Karpas-422 (cell line): Measurements from ENCODE around the gene TEX53. TPM values are rescaled to one million over a fixed set of nuclear protein-coding genes. Genes with fewer than 3 reads are reported as not detected.

Experiments
- DNase-seq: peaks from one replicate; pipeline ENCODE4 v3.0.0-alpha.2; 2015
- H2AFZ ChIP-seq: fragments of 200-600 bp; sonication (generic); 2 replicates; pipeline ENCODE4 v1.6.1; 2014; ENCODE audit warnings: antibody characterized with exemption, low read length, mixed read lengths
- H3K27ac ChIP-seq: fragments of 200-600 bp; sonication (generic); 2 replicates; pipeline ENCODE4 v1.5.1; 2014; ENCODE audit warnings: mild to moderate bottlenecking, low read length, moderate library complexity
- H3K27me3 ChIP-seq: fragments of 200-600 bp; sonication (generic); 2 replicates; pipeline ENCODE4 v1.6.1; 2014; ENCODE audit warnings: low read length, mixed read lengths
- H3K36me3 ChIP-seq: fragments of 200-600 bp; sonication (generic); 2 replicates; pipeline ENCODE4 v1.6.1; 2014; ENCODE audit warnings: low read length, mixed read lengths; ENCODE audit not compliant: insufficient read depth
- H3K4me1 ChIP-seq: fragments of 200-600 bp; sonication (generic); 2 replicates; pipeline ENCODE4 v1.6.1; 2014; ENCODE audit warnings: mild to moderate bottlenecking, low read length, mixed read lengths
- H3K4me2 ChIP-seq: fragments of 200-600 bp; sonication (generic); 2 replicates; pipeline ENCODE4 v1.6.1; 2014; ENCODE audit warnings: low read length, low read depth, mild to moderate bottlenecking; ENCODE audit not compliant: poor library complexity, severe bottlenecking
- H3K4me3 ChIP-seq: fragments of 200-600 bp; sonication (generic); 2 replicates; pipeline ENCODE4 v1.5.1; 2014; ENCODE audit warnings: mild to moderate bottlenecking, antibody characterized with exemption, low read length, mixed read lengths
- H3K79me2 ChIP-seq: fragments of 200-600 bp; sonication (generic); 2 replicates; pipeline ENCODE4 v1.6.1; 2014; ENCODE audit warnings: mild to moderate bottlenecking, low read length, mixed read lengths
- H3K9ac ChIP-seq: fragments of 200-600 bp; sonication (generic); 2 replicates; pipeline ENCODE4 v1.6.0; 2014; ENCODE audit warnings: low read length
- H3K9me2 ChIP-seq: fragments of 200-600 bp; sonication (generic), shearing (Covaris generic); replicated peaks from 2 replicates; pipeline ENCODE4 v1.6.0; 2014; ENCODE audit warnings: mild to moderate bottlenecking, low read length, moderate library complexity; ENCODE audit not compliant: insufficient read depth
- H3K9me3 ChIP-seq: fragments of 300-700, 200-600 bp; sonication (generic); 2 replicates; pipeline ENCODE4 v1.6.1; 2014; ENCODE audit warnings: low read length, mixed read lengths
- H4K20me1 ChIP-seq: fragments of 200-600 bp; sonication (generic); 2 replicates; pipeline ENCODE4 v1.6.1; 2014; ENCODE audit warnings: mild to moderate bottlenecking, antibody characterized with exemption, low read length, low read depth; ENCODE audit not compliant: insufficient read depth
- total RNA-seq: library from RNA; depleted of rRNA; stranded (reverse); fragments of >200 nt; shearing (Covaris generic); gene quantifications from 2 replicates; pipeline ENCODE4 v1.2.3, GENCODE V29; 2014; ENCODE audit warnings: low replicate concordance

The TEX53 gene
- total RNA-seq, 1 experiment from 2014 or later, result not detected

DNA sequence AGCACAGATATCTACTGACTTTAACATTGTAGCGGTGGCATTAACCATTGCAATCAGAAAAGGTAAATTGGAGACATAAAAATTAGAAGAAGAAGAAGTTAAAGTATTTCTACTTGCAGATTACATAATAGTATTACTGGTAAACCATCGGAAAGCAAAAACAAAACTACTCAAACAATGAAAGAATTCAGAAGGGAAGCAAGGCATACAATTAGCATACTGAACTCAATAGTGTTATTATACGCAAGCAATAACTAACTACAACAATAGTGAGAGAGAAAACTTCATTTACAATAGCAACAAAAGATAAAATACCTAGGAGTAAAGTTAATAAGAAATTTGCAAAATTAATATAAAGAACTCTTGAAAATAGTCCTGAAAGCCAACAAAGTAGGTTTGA lies 6.6 kb upstream of the TEX53 start:
- no peak overlapping the region for H3K9ac ChIP-seq
- H3K79me2 ChIP-seq, result no peaks in the 10 kb centered on the region
- H2AFZ ChIP-seq, result no peak overlapping the region
- H3K9me2 ChIP-seq, result no peaks in the 10 kb centered on the region
- H3K4me3 ChIP-seq, result no peak overlapping the region
- no peaks in the 10 kb centered on the region for H3K9me3 ChIP-seq
- H3K4me1 ChIP-seq, result no peaks in the 10 kb centered on the region
- H3K4me2 ChIP-seq, result no peak overlapping the region
- no peaks in the 10 kb centered on the region for H3K36me3 ChIP-seq
- DNase-seq, result no peak
- no peaks in the 10 kb centered on the region for H4K20me1 ChIP-seq
- H3K27me3 ChIP-seq, result no peaks in the 10 kb centered on the region
- H3K27ac ChIP-seq, result no peak overlapping the region

DNA sequence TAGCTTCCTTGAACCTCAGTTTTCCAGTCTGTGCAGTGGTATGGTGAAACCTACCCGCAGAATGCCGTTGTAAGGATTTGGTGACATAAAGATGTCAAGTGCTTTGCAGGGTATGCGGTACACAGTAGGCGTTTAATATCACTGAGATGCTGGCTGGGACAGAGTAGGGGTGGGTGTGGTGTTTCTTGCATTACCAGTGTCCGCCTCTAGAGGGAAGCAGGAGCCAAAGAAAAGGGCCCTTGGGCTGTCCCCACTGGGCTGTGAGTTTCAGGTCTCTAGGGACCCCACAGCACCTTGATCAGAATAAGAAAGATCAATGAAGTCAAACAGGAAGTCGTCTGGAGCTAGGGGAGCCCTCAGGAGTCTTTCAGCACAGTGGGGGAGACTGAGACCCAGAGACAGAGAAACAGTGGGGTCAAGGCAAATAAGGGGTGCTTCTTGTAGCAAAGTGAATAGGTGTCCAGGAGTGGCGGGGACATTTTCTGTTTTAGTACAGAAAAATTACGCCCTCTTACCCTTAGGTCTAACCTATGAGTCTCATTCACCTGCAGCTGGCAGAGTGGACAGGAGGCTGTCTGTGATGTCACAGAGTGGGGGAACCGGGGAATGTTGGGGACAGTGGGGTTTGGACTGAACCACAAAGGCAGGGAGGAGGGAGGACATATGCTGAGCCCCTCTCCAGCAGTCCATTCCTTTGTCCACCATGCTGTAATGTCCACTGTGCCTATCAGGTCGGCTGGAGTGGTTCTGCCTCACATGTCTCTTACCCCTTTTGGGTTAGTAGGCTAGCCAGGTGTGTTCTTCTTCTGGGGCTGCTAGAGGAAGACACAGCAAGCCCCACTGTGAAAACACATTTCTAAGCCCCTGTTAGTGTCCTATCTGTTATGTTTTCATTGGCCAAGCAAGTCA lies 4.7 kb upstream of the TEX53 start:
- H2AFZ ChIP-seq, result no peak overlapping the region
- no peak overlapping the region for H3K4me2 ChIP-seq
- peak; percentile 80 for DNase-seq
- no peaks in the 10 kb centered on the region for H3K27me3 ChIP-seq
- no peaks in the 10 kb centered on the region for H4K20me1 ChIP-seq
- H3K4me1 ChIP-seq, result no peaks in the 10 kb centered on the region
- H3K9me2 ChIP-seq, result no peaks in the 10 kb centered on the region
- H3K4me3 ChIP-seq, result no peak overlapping the region
- H3K9ac ChIP-seq, result no peak overlapping the region
- no peaks in the 10 kb centered on the region for H3K79me2 ChIP-seq
- H3K36me3 ChIP-seq, result no peaks in the 10 kb centered on the region
- H3K27ac ChIP-seq, result no peak overlapping the region
- H3K9me3 ChIP-seq, result no peaks in the 10 kb centered on the region

DNA sequence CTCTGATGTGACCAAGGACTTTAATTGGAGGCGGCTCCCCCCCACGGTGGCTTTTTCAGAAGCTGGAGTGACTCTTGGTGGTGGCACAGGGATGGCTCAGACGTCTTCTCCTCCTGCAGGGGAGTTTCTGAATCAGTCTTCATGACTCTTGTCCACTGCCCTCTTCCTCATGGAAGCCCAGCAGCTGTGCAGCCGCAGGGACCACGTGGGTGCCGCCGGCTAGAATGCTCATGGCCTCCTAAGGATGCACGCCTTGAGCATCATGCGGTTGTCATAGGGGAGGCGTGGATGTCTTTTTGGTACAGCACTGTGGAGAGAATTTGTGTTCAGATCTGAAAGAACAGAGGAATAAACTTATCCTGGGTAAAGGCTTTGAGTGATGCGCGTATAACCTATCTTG lies 1.3 kb downstream of the TEX53 start:
- peaks cover 18% of the 10 kb centered on the region for H3K4me1 ChIP-seq
- H3K27ac ChIP-seq, result no peak overlapping the region
- H3K9me3 ChIP-seq, result no peaks in the 10 kb centered on the region
- no peaks in the 10 kb centered on the region for H3K27me3 ChIP-seq
- H3K79me2 ChIP-seq, result no peaks in the 10 kb centered on the region
- H2AFZ ChIP-seq, result no peak overlapping the region
- H4K20me1 ChIP-seq, result no peaks in the 10 kb centered on the region
- H3K4me3 ChIP-seq, result no peak overlapping the region
- H3K36me3 ChIP-seq, result no peaks in the 10 kb centered on the region
- H3K4me2 ChIP-seq, result no peak overlapping the region
- H3K9ac ChIP-seq, result no peak overlapping the region
- no peak for DNase-seq
- no peaks in the 10 kb centered on the region for H3K9me2 ChIP-seq

DNA sequence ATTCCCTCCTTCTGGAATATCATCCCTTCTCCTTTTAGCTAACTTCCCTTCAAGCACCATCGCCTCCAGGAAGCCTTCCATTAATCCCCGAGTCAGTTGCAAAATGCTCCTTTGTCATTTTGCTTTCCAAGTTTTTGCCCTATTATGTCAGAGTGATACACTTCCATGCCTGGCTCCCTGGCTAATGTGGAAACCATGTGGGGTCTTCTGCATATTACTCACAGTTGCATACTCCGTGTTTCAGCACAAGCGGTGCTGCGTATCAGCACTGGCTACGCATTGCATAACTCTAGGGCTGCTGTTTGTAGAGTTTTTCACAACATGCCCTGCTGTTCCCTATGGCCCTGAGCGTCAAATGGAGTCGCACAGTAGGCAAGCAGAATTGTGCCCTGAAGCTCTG lies 1.9 kb downstream of the TEX53 start:
- Histone ChIP-seq H3K27ac (no peak overlapping the region), H3K9me2 (no peaks in the 10 kb centered on the region), H4K20me1 (no peaks in the 10 kb centered on the region), H3K4me3 (no peak overlapping the region), H2AFZ (no peak overlapping the region), H3K79me2 (no peaks in the 10 kb centered on the region), H3K9ac (no peak overlapping the region), H3K9me3 (no peaks in the 10 kb centered on the region), H3K4me1 (peaks cover 18% of the 10 kb centered on the region), H3K4me2 (no peak overlapping the region), H3K27me3 (no peaks in the 10 kb centered on the region), H3K36me3 (no peaks in the 10 kb centered on the region)
- no peak for DNase-seq

DNA sequence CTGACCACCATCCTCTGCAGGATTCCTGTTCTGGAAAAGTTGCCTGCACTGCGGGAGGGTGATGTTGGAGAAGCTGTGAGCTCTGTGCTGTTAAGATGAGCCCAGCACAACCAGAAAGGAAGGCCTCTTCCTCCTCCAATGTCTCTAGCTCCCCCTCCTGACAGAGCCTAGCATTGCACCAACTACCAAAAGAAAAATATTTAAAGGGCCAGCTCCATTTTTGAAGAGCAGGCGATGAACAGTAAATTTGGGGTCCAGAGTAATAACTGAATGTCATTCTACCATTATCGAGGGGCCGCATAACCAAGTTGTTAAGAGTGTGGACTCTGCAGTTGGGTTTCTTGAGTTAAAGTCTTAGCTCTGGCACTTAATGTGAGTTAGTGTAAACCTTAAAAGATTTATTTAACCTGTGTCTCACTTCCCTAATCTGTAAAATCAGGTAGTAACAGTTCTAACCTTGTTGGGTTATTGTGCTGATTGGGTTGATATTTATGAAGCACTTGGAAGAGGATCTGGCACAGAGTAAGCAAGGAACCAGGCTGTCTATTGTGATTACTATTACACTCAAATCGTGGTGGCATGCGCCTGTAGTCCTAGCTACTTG lies 3.9 kb downstream of the TEX53 start:
- H3K9me3 ChIP-seq, result no peaks in the 10 kb centered on the region

DNA sequence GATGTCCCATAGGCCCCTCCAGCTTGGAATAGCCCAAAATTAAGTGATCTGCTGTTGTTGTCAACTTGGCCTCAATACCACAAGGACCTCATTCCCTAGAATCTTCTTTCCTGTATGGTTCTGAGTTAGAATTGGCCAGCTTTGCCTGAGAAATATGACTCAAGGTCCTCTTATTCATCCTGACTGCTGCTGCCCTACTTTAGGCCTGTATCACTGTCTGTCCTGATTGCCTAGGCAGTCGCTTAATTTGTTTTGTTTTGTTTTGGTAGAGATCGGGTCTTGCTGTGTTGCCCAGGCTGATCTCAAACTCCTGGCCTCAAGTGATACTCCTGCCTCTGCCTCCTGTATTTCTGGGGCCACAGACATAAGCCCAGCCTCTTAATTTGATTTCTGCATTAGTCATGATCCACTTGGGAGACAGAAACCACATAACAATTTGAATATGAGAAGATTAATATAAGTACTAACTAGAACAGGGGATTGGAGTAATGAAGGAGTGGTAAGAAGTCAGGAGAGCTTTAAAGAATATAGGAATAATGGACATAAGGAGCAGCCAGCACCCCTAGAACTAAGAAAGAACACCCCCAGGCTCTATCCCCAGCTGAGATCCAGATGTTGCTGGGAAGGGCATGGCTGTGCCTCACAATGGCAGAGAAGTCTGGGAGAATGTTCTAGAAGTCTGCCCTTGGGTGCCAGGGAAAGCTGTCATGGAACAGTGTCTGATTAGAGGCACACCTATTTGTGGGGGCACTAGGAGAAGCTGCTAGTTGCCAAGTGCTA lies 4.6 kb downstream of the TEX53 start:
- H3K9ac ChIP-seq, result peak overlapping the region; percentile 16; the same call in 1 of the 2 replicates
- H3K9me2 ChIP-seq, result no peaks in the 10 kb centered on the region
- peaks cover 18% of the 10 kb centered on the region for H3K4me1 ChIP-seq
- no peaks in the 10 kb centered on the region for H3K79me2 ChIP-seq
- H3K9me3 ChIP-seq, result no peaks in the 10 kb centered on the region
- H2AFZ ChIP-seq, result no peak overlapping the region
- H3K27ac ChIP-seq, result no peak overlapping the region
- peak overlapping the region; percentile 2 for H3K4me2 ChIP-seq
- no peaks in the 10 kb centered on the region for H4K20me1 ChIP-seq
- no peak overlapping the region for H3K4me3 ChIP-seq
- no peaks in the 10 kb centered on the region for H3K36me3 ChIP-seq
- H3K27me3 ChIP-seq, result no peaks in the 10 kb centered on the region
- DNase-seq, result peak; percentile 49

More for the DNA sequence above, 3.9 kb downstream of the TEX53 start:
- Histone ChIP-seq H3K27me3 (no peaks in the 10 kb centered on the region), H3K27ac (no peak overlapping the region), H3K4me3 (no peak overlapping the region), H3K4me1 (peaks cover 18% of the 10 kb centered on the region), H3K9ac (peak overlapping the region; percentile 16; the same call in 1 of the 2 replicates), H3K36me3 (no peaks in the 10 kb centered on the region), H3K79me2 (no peaks in the 10 kb centered on the region), H3K4me2 (no peak overlapping the region), H3K9me2 (no peaks in the 10 kb centered on the region), H2AFZ (no peak overlapping the region), H4K20me1 (no peaks in the 10 kb centered on the region)
- peak; percentile 94 for DNase-seq

DNA sequence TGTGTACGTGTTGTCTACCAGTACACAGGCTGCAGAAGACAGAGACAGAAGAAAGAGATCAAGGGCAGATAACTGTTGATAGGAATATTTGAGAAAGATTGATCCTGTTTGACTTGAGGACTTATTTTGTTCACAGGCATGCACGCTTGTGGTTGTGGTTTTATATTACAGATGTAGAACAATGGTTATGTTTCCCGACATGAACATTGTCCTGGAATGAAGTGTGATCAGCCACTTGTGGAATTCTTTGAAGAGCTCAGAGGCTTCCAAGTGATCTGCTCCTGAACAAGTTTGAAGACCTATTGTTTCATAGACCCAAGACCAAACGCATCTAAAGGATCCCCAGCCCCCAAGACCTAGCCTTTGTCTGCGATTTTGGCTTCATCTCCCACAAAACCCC lies 13.7 kb downstream of the TEX53 start:
- Histone ChIP-seq H4K20me1 (no peaks in the 10 kb centered on the region), H3K36me3 (peaks cover 8% of the 10 kb centered on the region; the same call in 1 of the 2 replicates)

DNA sequence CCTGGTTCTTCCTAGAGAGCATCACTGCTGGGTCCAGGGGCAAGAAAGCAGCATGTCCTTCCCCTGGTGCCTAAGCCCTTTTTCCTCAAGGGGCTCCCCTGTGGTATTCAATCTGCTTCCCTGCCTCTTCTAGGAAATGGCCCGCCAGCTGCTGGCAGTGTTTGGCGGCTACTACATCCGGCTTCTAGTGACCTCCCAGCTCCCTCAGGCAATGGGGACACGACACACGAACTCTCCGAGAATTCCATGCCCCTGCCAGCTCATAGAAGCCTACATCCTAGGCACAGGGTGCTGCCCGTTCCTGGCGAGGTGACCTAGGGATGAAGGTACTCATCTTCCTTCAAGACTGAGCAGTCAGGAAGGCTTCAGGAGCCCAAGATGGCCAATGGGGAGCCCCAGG lies 14.6 kb downstream of the TEX53 start:
- no peaks in the 10 kb centered on the region for H3K27me3 ChIP-seq

More for the DNA sequence above, 13.7 kb downstream of the TEX53 start:
- H3K4me1 ChIP-seq, result no peaks in the 10 kb centered on the region
- no peaks in the 10 kb centered on the region for H3K9me2 ChIP-seq
- no peaks in the 10 kb centered on the region for H3K79me2 ChIP-seq
- no peak overlapping the region for H3K4me3 ChIP-seq
- H3K27me3 ChIP-seq, result no peaks in the 10 kb centered on the region
- no peak overlapping the region for H3K27ac ChIP-seq
- no peaks in the 10 kb centered on the region for H3K9me3 ChIP-seq
- H2AFZ ChIP-seq, result no peak overlapping the region
- no peak overlapping the region for H3K4me2 ChIP-seq
- no peak overlapping the region for H3K9ac ChIP-seq
- DNase-seq, result no peak

More for the DNA sequence above, 14.6 kb downstream of the TEX53 start:
- Histone ChIP-seq H4K20me1 (no peaks in the 10 kb centered on the region), H2AFZ (no peak overlapping the region), H3K4me2 (no peak overlapping the region), H3K79me2 (no peaks in the 10 kb centered on the region), H3K9me3 (no peaks in the 10 kb centered on the region), H3K9me2 (no peaks in the 10 kb centered on the region), H3K9ac (no peak overlapping the region), H3K27ac (no peak overlapping the region), H3K4me1 (no peaks in the 10 kb centered on the region), H3K4me3 (no peak overlapping the region), H3K36me3 (peaks cover 8% of the 10 kb centered on the region; the same call in 1 of the 2 replicates)
- peak; percentile 9 for DNase-seq
